ENCODE results near the gene CDH23.

CDH23 gene

GRCh38 chr10:71564194-71564820, 167.6 kb downstream of the CDH23 start:
- no peaks in the 10 kb centered on the region for H3F3A ChIP-seq (ENCODE audit: control insufficient read depth, insufficient read depth)
- TF ChIP-seq CTCF (IDR thresholded peaks at IDR 0.05; ENCODE audit: low read depth, low read length, poor library complexity, severe bottlenecking): no peak
- TF ChIP-seq EZH2phosphoT487 (IDR thresholded peaks at IDR 0.05; ENCODE audit: borderline replicate concordance, low read length): no peak
- no peaks in the 10 kb centered on the region for H3K79me2 ChIP-seq (ENCODE audit: control insufficient read depth, low read length)
- H3K27ac ChIP-seq (ENCODE audit: low read depth, low read length): no peak overlapping the region
- no peak overlapping the region for H3K4me3 ChIP-seq (ENCODE audit: low read length)
- no peaks in the 10 kb centered on the region for H3K9me3 ChIP-seq (ENCODE audit: control insufficient read depth, insufficient read depth, low read length)
- no peaks in the 10 kb centered on the region for H3K4me1 ChIP-seq (ENCODE audit: control insufficient read depth, low read length)
- H3K9me2 ChIP-seq (replicated peaks; ENCODE audit: control insufficient read depth, low read length): no peaks in the 10 kb centered on the region
- no peaks in the 10 kb centered on the region for H3K36me3 ChIP-seq (ENCODE audit: control insufficient read depth, low read length)
- H3K27me3 ChIP-seq (ENCODE audit: control insufficient read depth, low read length): peaks cover 7% of the 10 kb centered on the region
- H4K20me1 ChIP-seq (ENCODE audit: control insufficient read depth, insufficient read depth, low read depth, low read length): no peaks in the 10 kb centered on the region
- H3K4me2 ChIP-seq (ENCODE audit: low read length): no peak overlapping the region

- H3K27ac ChIP-seq (ENCODE audit: low read depth, low read length): no peak overlapping the region
- no peaks in the 10 kb centered on the region for H4K20me1 ChIP-seq (ENCODE audit: control insufficient read depth, insufficient read depth, low read depth, low read length)
- no peak for TF ChIP-seq EZH2phosphoT487 (IDR thresholded peaks at IDR 0.05; ENCODE audit: borderline replicate concordance, low read length)
- TF ChIP-seq CTCF (IDR thresholded peaks at IDR 0.05; ENCODE audit: low read depth, low read length, poor library complexity, severe bottlenecking): no peak
- no peaks in the 10 kb centered on the region for H3K4me1 ChIP-seq (ENCODE audit: control insufficient read depth, low read length)
- no peaks in the 10 kb centered on the region for H3F3A ChIP-seq (ENCODE audit: control insufficient read depth, insufficient read depth)
- no peak overlapping the region for H3K4me2 ChIP-seq (ENCODE audit: low read length)
- H3K36me3 ChIP-seq (ENCODE audit: control insufficient read depth, low read length): no peaks in the 10 kb centered on the region
- H3K4me3 ChIP-seq (ENCODE audit: low read length): no peak overlapping the region
- no peaks in the 10 kb centered on the region for H3K9me2 ChIP-seq (replicated peaks; ENCODE audit: control insufficient read depth, low read length)
- H3K27me3 ChIP-seq (ENCODE audit: control insufficient read depth, low read length): peaks cover 7% of the 10 kb centered on the region
- H3K9me3 ChIP-seq (ENCODE audit: control insufficient read depth, insufficient read depth, low read length): no peaks in the 10 kb centered on the region
- H3K79me2 ChIP-seq (ENCODE audit: control insufficient read depth, low read length): no peaks in the 10 kb centered on the region
Observed at GRCh38 chr10:71565284-71566000, 168.7 kb downstream of the CDH23 start.

GRCh38 chr10:71567006-71567405, 170.3 kb downstream of the CDH23 start:
- Histone ChIP-seq H3K9me2 (replicated peaks; ENCODE audit: control insufficient read depth, low read length) (no peaks in the 10 kb centered on the region), H3K4me3 (ENCODE audit: low read length) (no peak overlapping the region), H3K27ac (ENCODE audit: low read depth, low read length) (no peak overlapping the region), H3K79me2 (ENCODE audit: control insufficient read depth, low read length) (no peaks in the 10 kb centered on the region), H3K27me3 (ENCODE audit: control insufficient read depth, low read length) (peaks cover 3% of the 10 kb centered on the region), H3K9me3 (ENCODE audit: control insufficient read depth, insufficient read depth, low read length) (no peaks in the 10 kb centered on the region), H3K4me1 (ENCODE audit: control insufficient read depth, low read length) (no peaks in the 10 kb centered on the region), H3F3A (ENCODE audit: control insufficient read depth, insufficient read depth) (no peaks in the 10 kb centered on the region), H3K36me3 (ENCODE audit: control insufficient read depth, low read length) (no peaks in the 10 kb centered on the region), H4K20me1 (ENCODE audit: control insufficient read depth, insufficient read depth, low read depth, low read length) (no peaks in the 10 kb centered on the region), H3K4me2 (ENCODE audit: low read length) (no peak overlapping the region)
- TF ChIP-seq CTCF (IDR thresholded peaks at IDR 0.05; ENCODE audit: low read depth, low read length, poor library complexity, severe bottlenecking) (no peak), EZH2phosphoT487 (IDR thresholded peaks at IDR 0.05; ENCODE audit: borderline replicate concordance, low read length) (no peak)
